WERI-Rb-1 (cell line): ENCODE data around the gene RANBP17.
"Not testable (repeated sequence)": the region's sequence is repeated elsewhere in the genome, so short reads cannot be mapped to it uniquely, and the experiment has no call there.

Source experiments
- DNase-seq: peaks from one replicate; pipeline ENCODE4 v3.0.0-alpha.2; 2020
- H3K27ac ChIP-seq: fragments of 250-450 bp; sonication (Bioruptor Pico); 2 replicates; pipeline ENCODE4 v1.5.1; 2020; ENCODE audit warnings: mild to moderate bottlenecking, moderate library complexity
- H3K27me3 ChIP-seq: fragments of 250-450 bp; sonication (Bioruptor Pico); 2 replicates; pipeline ENCODE4 v1.5.1; 2021; ENCODE audit warnings: mild to moderate bottlenecking, low read depth, moderate library complexity; ENCODE audit not compliant: insufficient read depth, severe bottlenecking
- H3K36me3 ChIP-seq: fragments of 250-450 bp; sonication (Bioruptor Pico); 2 replicates; pipeline ENCODE4 v1.5.1; 2020; ENCODE audit warnings: mild to moderate bottlenecking, moderate library complexity
- H3K4me3 ChIP-seq: 2 replicates; pipeline ENCODE4 v1.5.1; 2011; ENCODE audit warnings: low read depth, mild to moderate bottlenecking, control low read depth, low read length
- H3K9me3 ChIP-seq: fragments of 250-450 bp; sonication (Bioruptor Pico); 2 replicates; pipeline ENCODE4 v1.5.1; 2021; ENCODE audit warnings: mild to moderate bottlenecking, moderate library complexity; ENCODE audit not compliant: severe bottlenecking
- CTCF ChIP-seq: IDR thresholded peaks from 2 replicates; pipeline ENCODE4 v1.5.1; 2011; ENCODE audit warnings: low read depth, mild to moderate bottlenecking, control low read depth, inconsistent platforms, low read length

RANBP17 gene

GRCh38 chr5:170896779-170897178, 35.0 kb downstream of the RANBP17 start:
- no peaks in the 10 kb centered on the region for H3K9me3 ChIP-seq
- TF ChIP-seq CTCF: peak; percentile 81
- H3K27me3 ChIP-seq: no peaks in the 10 kb centered on the region
- H3K36me3 ChIP-seq: no peaks in the 10 kb centered on the region
- DNase-seq: peak; percentile 17
- no peak overlapping the region for H3K27ac ChIP-seq
- no peak overlapping the region for H3K4me3 ChIP-seq

- Histone ChIP-seq H3K27me3 (no peaks in the 10 kb centered on the region), H3K4me3 (no peak overlapping the region), H3K36me3 (no peaks in the 10 kb centered on the region), H3K27ac (no peak overlapping the region), H3K9me3 (no peaks in the 10 kb centered on the region)
- no peak for DNase-seq
- TF ChIP-seq CTCF: no peak
Measured at GRCh38 chr5:170903075-170903474, 41.3 kb downstream of the RANBP17 start.

- H3K27ac ChIP-seq: no peak overlapping the region
- peaks cover 2% of the 10 kb centered on the region; the same call in 1 of the 2 replicates for H3K36me3 ChIP-seq
- no peak for DNase-seq
- TF ChIP-seq CTCF: no peak
- H3K4me3 ChIP-seq: no peak overlapping the region
- no peaks in the 10 kb centered on the region for H3K27me3 ChIP-seq
- H3K9me3 ChIP-seq: no peaks in the 10 kb centered on the region
Measured at GRCh38 chr5:170907758-170908157, 45.9 kb downstream of the RANBP17 start.

- no peak for TF ChIP-seq CTCF
- no peaks in the 10 kb centered on the region for H3K9me3 ChIP-seq
- H3K36me3 ChIP-seq: peaks cover 2% of the 10 kb centered on the region; the same call in 1 of the 2 replicates
- no peak overlapping the region for H3K4me3 ChIP-seq
- DNase-seq: no peak
- no peaks in the 10 kb centered on the region for H3K27me3 ChIP-seq
- H3K27ac ChIP-seq: no peak overlapping the region
Measured at GRCh38 chr5:170913573-170913972, 51.8 kb downstream of the RANBP17 start.

- H3K27ac ChIP-seq: no peak overlapping the region
- no peak for TF ChIP-seq CTCF
- no peaks in the 10 kb centered on the region for H3K9me3 ChIP-seq
- H3K27me3 ChIP-seq: no peaks in the 10 kb centered on the region
- H3K4me3 ChIP-seq: no peak overlapping the region
- no peak for DNase-seq
- H3K36me3 ChIP-seq: no peaks in the 10 kb centered on the region
Measured at GRCh38 chr5:170917113-170917512, 55.3 kb downstream of the RANBP17 start.

- H3K9me3 ChIP-seq: no peaks in the 10 kb centered on the region
- no peaks in the 10 kb centered on the region for H3K36me3 ChIP-seq
- no peak for TF ChIP-seq CTCF
- no peak for DNase-seq
- no peak overlapping the region for H3K4me3 ChIP-seq
- H3K27me3 ChIP-seq: no peaks in the 10 kb centered on the region
- no peak overlapping the region for H3K27ac ChIP-seq
Measured at GRCh38 chr5:170920196-170920595, 58.4 kb downstream of the RANBP17 start.

- not testable (repeated sequence) for H3K36me3 ChIP-seq, H3K27ac ChIP-seq, H3K27me3 ChIP-seq, DNase-seq, H3K4me3 ChIP-seq, H3K9me3 ChIP-seq
Measured at GRCh38 chr5:170922331-170922730, 60.5 kb downstream of the RANBP17 start.
